H1 (cell line): Measurements from ENCODE around the gene PAK6. TPM values are rescaled to one million over a fixed set of nuclear protein-coding genes. Genes with fewer than 3 reads are reported as not detected.
A peak's percentile ranks its signal among the peaks of the same experiment; 100 is the strongest.

Experiments used
- CTCF ChIP-seq, 3 experiments: IDR thresholded peaks; 1 replicate in 2 of 3; 2 replicates in 1 of 3; pipeline versions ENCODE4 v1.5.1 to v1.6.1; 2011; ENCODE audit warnings: low read length in 3 of 3, mild to moderate bottlenecking in 3 of 3, inconsistent platforms in 2 of 3, low read depth in 1 of 3, moderate library complexity in 1 of 3; ENCODE audit not compliant: insufficient read depth in 1 of 3; ENCODE audit errors: control extremely low read depth in 1 of 3
- EZH2 ChIP-seq: fragments of 200-600 bp; sonication (generic); IDR thresholded peaks from 2 replicates; pipeline ENCODE4 v1.7.1; 2012; ENCODE audit warnings: low read depth, mild to moderate bottlenecking, moderate library complexity, low read length, inconsistent platforms; ENCODE audit not compliant: severe bottlenecking
- GABPA ChIP-seq: IDR thresholded peaks from 2 replicates; pipeline ENCODE4 v1.6.1; 2011; ENCODE audit warnings: mild to moderate bottlenecking, low read length, moderate library complexity, borderline replicate concordance; ENCODE audit not compliant: insufficient read depth
- JUN ChIP-seq: IDR thresholded peaks from 2 replicates; pipeline ENCODE4 v1.6.1; 2011; ENCODE audit warnings: low read depth, mild to moderate bottlenecking, improper control_type of control experiment, low read length
- KDM4A ChIP-seq: IDR thresholded peaks from one replicate; pipeline ENCODE4 v1.7.1; 2012; ENCODE audit warnings: low read depth, mild to moderate bottlenecking, moderate library complexity, low read length, inconsistent platforms; ENCODE audit not compliant: severe bottlenecking
- MAFK ChIP-seq: IDR thresholded peaks from 2 replicates; pipeline ENCODE4 v1.6.1; 2012; ENCODE audit warnings: low read depth, mild to moderate bottlenecking, improper control_type of control experiment, low read length
- NANOG ChIP-seq: IDR thresholded peaks from 2 replicates; pipeline ENCODE4 v1.6.1; 2011; ENCODE audit warnings: low read length, low read depth, mild to moderate bottlenecking, inconsistent platforms; ENCODE audit not compliant: insufficient read depth, poor library complexity, severe bottlenecking
- PHF8 ChIP-seq: fragments of 200-600 bp; sonication (generic); conservative IDR thresholded peaks from 2 replicates; pipeline ENCODE4 v1.7.1; 2012; ENCODE audit warnings: low read depth, mild to moderate bottlenecking, inconsistent platforms, low read length, moderate library complexity
- POU5F1 ChIP-seq: IDR thresholded peaks from 2 replicates; pipeline ENCODE4 v1.6.1; 2011; ENCODE audit warnings: low read depth, mild to moderate bottlenecking, low read length, moderate library complexity
- RBBP5 ChIP-seq: IDR thresholded peaks from 2 replicates; pipeline ENCODE4 v1.7.1; 2012; ENCODE audit warnings: low read depth, mild to moderate bottlenecking, inconsistent platforms, low read length, moderate library complexity, borderline replicate concordance
- YY1 ChIP-seq: IDR thresholded peaks from 2 replicates; pipeline ENCODE4 v1.6.1; 2011; ENCODE audit warnings: low read depth, mild to moderate bottlenecking, low read length
- polyA plus RNA-seq, 7 experiments: library from polyadenylated mRNA; depleted of rRNA in 3 of 7; stranded (reverse) in 5 of 7; unstranded in 2 of 7; fragments of >200 nt in 5 of 7; fragments of 200-250 nt in 2 of 7; gene quantifications; 1 replicate in 5 of 7; 2 replicates in 1 of 7; 4 replicates in 1 of 7; pipeline versions ENCODE4 v1.2.1 to v1.2.3, GENCODE V29; 2011 to 2013; ENCODE audit warnings: missing spikeins in 2 of 7, mixed read lengths in 2 of 7
- total RNA-seq: library from RNA; stranded (reverse); fragmentation: NEBNext Ultra II Directional; extraction: Animal tissue kit (Norgen Biotek cat#: 25700); gene quantifications from 2 replicates; pipeline ENCODE4 v1.2.1, GENCODE V29; 2021

The PAK6 gene
- total and polyA plus RNA-seq, 2 of the 8 experiments (the other 6 are each of a cell fraction or from before 2014, with no cell fraction given) = 6.9 to 9.4 TPM

- TF ChIP-seq YY1 (peak; percentile 76; the same call in 1 of the 2 replicates), EZH2 (no peak), NANOG (no peak), PHF8 (no peak), GABPA (no peak), CTCF (IDR thresholded peaks at IDR 0.05; ENCODE audit: control extremely low read depth in 1 of 3, insufficient read depth in 1 of 3, low read depth in 1 of 3, low read length in 3 of 3) (no peak), POU5F1 (no peak), KDM4A (peak; percentile 87), RBBP5 (0 out of 2 replicates have a peak, but pooled peaks have one; percentile 20), MAFK (no peak), JUN (no peak)
Observed at GRCh38 chr15:40323953-40324937, 85.4 kb downstream of the PAK6 start (continued).
